C1 segment of cervical spinal cord (tissue), 14 donors: ENCODE results near the gene WDR33.
A peak's percentile ranks its signal among the peaks of the same experiment; 100 is the strongest.
"Not testable (repeated sequence)": the region's sequence is repeated elsewhere in the genome, so short reads cannot be mapped to it uniquely, and the experiment has no call there.

ENCODE experiments used
- DNase-seq, 14 donors: peaks; one replicate each; lab custom pipeline; 2025; lab: John Stamatoyannopoulos, UW

WDR33 gene

DNA sequence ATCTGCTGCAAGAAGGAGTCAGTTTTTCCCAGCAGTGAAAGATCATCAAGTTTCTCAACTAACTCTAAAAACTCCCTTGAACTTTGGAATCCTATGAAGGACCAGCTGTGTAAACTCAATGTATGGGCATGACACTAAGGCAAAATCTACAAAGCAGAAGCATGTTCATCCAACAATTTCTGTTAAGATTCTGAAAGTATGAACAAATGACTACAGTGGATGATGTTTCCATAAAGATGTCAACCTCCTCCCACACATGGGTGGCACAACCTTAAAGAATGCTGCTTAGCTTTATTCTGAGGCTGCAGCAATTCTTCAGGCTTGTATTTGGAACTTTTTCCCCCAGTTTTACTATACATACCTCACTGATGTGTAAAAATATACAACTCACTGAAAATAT, 47.2 kb downstream of the WDR33 start:
- DNase-seq, result no peak

DNA sequence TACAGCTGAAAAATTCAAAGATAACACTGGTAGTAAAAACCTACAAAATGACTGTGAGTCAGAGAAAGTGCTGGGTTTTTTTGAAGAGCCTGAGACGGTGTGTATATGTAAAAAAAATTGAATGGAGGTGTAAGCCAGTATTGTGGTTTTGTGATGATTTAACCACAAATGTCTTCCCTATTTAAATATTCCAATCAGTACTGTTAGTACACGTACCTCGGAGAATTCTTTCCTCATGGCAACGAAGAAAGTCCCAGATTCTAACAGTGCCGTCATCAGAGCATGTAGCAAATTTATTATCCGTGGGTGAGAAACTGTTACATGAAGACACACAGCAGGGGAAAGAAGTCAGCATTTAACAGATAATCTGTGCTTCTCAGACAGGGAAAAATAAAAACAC, 48.1 kb downstream of the WDR33 start:
- DNase-seq, result no peak

DNA sequence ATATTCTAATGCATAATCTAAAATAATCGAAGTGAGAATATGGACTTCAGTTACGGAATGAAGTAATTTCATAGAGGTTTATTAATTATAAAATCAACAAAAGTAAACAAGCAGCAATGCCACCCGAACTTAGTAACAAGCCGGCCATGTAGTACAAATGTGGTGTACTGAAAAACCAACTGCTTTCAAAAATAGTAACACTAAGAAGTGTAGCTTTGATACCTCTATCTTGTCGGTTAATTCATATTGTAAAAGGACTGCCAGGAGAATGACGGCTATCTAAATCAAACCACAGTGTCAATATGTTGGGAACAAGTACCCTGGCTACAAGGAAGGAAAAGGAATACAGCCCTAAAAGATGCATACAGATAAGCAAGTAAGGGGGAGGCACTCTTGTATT, 48.5 kb downstream of the WDR33 start:
- DNase-seq, result no peak

DNA sequence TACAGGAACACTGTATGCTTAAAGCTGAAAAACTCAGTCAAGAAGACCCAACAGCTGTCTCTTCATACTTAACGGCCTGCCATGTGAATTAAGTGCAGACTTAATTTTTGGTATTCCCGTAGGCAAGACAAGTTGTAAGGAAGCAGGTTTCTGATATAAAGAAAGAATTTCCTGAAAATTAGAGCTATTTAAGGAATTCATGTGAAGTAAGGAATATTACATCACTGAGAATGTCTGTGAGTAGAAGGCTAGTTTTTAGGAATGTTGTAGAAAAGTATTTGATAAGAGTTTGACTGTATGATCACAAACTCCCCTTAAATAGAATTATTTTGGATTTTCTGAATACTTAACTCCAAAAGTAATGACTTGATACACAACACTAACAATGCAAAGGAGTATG, 51.0 kb downstream of the WDR33 start:
- no peak for DNase-seq

DNA sequence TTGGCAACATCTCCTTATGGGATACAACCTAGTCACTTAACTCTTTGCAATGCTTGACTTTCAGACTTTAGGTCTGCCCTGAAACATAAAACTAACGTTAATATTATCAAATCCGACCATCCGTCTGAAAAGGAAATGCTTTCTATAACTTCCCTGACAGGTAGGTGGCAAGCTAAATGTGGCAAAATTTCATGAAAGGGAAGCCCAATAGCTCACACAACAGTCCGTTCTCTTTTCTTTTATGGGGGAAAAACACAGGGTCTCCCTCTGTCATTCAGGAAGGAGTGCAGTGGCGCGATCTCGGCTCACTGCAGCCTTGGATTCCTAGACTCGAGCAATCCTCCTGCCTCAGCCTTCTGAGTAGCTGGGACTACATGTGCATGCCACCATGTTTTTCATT, 56.8 kb downstream of the WDR33 start:
- no peak for DNase-seq

DNA sequence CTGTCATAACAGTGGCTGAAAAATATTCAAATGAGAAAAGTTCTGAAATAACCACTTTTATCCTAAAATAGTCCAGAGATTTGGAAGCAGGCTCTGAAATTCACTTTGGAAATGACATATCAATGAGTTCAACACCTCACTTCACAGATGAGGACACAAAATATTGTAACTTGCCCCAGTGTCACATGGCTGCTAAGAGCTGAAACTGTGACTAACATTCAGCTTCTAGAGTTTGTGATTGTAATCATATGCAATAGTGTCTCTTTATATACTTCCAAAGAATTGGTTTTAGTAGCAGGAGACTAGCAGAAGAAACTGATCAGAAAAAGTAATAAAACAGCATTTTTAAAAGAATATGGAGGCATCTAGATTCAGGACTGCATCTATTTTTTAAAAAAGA, 57.6 kb downstream of the WDR33 start:
- DNase-seq, result no peak

DNA sequence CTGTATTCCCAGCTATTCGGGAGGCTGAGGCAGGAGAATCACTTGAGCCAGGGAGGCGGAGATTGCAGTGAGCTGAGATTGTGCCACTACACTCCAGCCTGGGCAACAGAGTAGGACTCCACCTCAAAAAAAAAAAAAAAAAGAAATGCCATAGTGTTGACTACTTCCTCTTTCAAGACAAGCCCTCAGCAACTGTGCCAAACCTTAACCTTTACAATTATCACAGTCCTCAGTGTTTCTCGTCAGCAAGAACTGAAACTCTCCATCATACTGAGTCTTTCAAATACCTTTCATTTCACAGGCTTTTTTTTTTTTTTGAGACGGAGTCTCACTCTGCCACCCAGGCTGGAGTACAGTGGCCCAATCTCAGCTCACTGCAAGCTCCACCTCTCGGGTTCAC, 61.4 kb downstream of the WDR33 start:
- DNase-seq, result not testable (repeated sequence)

DNA sequence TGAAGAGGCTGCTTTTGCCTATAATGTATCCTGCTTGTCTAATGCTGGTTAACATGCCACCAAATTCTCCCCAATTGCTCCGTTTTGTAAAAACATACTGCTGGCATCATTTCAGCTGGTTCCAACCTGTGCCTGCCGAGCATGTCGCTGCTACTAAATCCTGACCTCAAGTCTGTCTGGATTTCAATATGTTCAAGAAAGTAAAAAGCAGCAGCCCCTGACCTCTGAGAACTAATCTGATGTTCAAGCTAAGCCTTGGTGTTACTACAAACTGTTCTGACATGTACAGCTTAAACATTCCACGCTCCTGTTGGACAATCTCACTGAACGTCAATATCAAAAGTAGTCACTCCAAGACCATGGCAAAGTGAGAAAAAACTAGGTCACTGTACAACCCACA, 63.4 kb downstream of the WDR33 start:
- DNase-seq, result peak in 1 of 14 donors; percentile 3

DNA sequence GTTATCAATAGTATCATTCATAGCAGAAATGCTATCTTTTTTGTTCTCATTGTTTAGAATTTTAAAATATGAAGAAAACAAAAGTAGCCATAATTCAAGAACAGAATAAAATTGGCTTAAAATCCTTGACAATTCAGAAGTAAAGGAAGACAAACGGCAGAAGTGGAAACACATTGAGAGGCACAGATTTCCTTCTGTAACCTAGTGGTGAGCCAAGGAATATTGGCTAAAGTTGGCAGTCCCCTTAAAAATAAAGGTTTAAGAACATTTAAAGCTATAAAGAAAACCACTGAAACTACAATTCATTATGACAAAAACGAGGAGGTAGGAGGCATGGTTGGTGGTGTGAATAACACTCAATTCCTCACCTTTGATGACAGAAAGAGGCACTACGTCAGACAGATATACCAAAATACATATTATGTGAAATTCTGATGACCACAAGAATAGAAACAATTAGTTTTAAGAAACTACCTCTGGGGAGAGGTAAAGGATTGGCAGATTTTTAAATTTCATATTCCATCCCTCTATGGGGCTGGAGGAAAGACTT, 67.4 kb downstream of the WDR33 start:
- no peak for DNase-seq

DNA sequence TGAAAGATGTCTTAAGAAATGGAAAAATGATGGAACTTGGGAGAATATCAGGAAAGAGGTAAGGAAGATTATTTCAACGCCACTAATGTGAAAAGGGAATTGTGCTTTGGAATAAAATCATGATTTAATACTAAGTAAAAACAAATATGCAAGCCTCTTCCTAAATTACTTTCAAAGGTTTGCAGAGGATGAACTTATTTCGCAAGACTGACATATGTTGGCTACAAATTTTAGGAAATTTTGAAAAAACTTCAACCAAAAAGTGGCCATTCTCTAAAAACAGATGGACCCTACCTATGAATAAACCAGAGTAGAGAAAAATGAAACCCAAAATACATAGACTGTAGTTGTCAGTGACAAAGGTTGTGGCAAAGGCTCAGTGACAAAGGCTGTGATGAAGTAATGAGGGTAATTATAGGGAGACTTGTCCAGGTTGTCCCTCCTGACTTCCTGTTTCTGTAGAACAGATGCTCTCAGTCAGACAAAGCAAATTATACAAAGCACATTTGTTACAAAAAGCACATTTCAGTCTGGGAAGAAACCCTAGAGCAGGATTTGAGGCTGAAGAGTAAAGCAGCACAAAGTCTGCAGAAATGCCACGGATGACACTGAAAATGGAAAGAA, 70.2 kb downstream of the WDR33 start:
- no peak for DNase-seq

DNA sequence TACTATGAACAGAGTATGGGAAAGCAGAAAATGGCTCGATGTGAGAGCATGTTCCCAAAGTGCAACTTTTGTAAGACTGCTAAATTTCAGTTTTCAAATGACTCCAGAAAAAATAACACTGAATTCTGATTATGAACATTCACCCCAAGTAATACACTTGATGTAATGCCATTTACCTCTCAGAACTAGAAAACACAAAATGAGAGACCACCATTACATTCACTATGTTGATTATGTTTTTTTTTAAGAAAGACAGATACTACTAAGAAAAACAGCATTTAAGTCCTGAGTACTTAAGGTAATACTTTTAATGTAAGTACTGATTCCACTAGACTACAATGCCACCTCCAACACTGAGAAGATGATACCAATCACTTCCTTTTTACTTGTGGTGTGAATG, 71.2 kb downstream of the WDR33 start:
- no peak for DNase-seq

DNA sequence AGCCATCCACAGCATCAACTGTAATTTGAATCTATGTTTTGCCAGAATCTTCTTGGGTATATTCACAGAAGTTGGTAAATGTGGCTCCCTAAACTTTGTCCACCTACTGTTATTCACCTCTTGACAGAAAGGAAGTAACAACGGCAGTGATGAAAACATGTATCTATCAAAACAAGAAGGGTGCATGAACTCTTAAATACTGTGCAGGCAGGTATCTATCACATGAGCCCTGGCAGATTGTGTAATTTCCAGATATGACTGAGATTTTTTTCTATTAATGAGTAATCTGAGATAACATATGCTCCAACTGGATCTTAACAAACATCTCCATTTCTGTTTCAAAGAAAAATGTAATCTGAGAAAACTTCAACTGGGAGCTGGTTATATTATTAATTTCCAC, 73.1 kb downstream of the WDR33 start:
- DNase-seq, result no peak

DNA sequence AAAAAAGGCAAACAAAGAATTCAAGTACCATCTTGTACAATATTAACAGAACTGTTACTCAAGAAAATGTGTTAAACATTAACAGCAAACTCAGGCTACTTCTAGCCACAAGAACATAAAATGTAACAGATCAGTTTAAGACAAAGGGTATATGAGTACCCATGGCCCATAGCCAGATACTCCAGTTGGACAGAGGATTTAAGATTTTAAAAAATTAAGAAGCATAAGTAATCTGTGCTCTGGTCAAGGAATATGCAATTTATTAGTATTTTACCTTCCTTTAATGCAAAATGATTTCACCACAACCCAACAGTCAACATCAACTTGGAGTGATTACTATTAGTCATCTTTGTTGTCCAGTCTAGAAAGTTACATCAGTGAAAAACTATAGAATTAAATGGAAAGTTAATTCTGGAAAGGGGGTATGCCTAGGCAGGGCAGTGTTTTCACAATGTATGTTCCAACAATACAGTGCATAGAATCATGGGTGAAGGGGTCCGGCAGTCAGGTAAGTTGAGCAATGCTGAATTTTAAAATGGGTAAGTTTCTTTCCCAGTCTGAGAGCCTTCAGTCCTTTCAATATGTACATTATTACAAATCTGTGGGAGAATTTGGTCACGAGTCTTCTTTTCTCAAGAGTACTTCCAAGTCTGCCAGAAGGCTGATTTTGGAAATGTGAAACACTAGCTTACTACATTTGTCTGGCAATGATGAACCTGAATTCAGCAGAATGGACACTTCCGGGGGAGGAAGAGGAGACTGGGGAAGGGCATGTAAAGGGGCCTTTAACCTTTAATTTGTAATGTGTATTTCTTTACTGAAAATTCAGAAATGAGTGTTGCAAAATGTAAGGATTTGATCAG, 75.2 kb downstream of the WDR33 start:
- no peak for DNase-seq

DNA sequence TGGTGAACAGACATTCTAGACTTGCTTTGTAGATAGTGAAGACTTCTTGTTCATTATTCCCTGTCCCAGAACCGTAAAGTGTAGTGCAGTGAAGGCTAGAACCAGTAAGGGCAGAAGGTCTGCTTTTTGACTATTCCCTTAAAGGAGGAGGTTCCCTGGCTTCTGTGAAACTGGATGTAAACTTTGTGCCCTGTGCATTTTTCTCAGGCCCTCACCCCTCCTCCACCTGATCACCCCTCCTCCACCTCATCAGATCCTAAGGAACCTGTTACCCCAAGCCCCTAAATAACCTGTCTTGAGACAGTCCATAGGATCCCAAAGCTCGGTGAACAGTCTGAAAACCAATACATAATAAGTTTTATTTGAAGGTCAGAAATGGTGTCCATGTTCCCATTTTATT, 75.9 kb downstream of the WDR33 start:
- no peak for DNase-seq

DNA sequence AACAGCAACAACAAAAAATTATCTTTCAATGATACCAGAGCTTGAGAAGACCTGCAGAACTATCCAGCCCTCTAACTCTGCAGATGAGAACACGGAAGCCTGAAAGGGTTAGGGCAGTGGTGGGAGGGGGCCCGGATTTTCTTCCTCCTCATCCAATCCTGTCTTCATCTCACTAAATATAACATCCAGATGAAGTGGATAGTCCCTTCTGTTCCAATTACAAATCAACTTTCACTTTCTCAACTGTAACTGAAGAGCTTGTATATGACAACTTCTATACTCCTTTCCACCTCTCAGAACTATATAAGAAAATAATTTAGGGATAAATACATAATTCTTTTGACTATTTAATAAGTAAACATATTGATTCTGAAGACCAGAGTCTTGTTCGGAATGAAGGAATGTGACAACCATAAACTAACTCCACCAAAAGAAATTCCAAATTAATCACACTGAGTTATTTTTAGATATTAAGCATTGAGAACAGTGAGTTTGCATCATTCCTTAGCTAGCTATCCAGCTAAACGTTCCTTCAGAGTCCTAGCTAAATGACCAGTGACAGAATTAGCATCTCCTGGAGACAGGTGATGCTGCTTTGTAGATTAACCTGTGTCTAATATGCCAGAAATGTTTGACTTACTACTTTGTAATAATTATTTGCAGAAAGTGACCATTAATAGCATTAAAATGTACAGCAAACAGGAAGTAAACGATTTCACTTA, 77.0 kb downstream of the WDR33 start:
- DNase-seq, result no peak

DNA sequence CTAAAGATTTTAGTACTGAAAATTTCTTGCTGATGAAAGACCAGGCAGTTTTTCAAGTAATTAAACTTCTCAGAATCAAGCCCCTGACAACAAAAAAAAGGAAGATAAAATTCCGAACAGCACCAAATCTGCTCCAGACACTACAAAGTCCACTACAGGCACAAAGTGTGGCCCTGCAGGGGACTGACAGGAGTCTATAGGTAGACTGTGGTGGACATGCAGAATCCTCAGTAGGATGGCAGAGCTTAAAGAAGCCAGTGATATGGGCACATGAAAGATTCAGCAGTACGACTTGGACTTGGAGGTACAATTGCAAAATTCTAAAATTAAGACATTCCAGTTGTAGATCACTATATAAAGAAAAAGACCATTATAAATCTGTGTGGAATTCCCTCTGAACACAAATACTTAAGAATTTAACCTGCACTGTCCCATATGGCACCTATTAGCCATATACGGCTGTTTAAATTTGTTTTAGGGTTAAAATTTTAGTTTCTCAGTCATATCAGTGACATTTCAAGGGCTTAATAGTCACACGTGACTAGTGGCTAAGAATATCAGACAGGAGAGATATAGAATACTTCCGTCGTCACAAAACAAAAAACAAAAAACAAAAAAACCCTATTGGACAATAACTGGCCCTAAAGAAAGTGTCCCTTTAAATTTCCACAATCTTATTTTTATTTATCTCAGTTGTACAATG, 77.7 kb downstream of the WDR33 start:
- DNase-seq, result no peak

DNA sequence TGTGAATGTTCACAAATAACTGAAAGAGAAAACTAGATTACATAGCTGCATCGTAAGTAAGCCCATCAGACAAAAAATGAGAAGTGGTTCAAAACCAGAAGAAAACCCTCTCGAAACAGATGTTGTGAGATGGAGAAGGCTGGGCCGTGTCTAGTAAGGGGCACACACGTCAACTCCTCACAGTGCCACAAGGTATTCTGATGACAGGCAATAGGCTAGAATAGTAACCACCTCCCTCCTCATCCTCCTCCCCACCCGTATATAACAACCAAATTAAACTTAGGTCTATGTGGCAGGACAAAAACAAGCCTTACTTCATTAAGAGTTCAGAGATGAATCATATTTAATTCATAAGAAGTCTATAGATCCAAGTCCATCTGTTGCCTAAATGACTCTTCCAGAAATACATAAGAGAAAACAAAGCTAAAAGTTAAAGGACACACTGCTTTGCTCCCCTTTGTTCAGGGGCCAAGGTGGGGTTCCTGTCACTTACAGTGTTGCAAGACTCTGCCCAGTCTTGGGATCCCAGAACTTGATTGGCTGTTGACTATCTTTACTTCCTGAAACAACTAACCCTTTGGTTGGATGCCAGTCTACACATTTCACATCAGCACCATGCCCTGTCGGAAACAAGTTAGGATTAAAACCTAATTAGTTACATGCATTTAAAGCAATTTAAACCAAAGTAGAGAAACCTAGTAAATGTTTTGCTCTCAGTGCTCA, 84.7 kb downstream of the WDR33 start:
- DNase-seq, result no peak

DNA sequence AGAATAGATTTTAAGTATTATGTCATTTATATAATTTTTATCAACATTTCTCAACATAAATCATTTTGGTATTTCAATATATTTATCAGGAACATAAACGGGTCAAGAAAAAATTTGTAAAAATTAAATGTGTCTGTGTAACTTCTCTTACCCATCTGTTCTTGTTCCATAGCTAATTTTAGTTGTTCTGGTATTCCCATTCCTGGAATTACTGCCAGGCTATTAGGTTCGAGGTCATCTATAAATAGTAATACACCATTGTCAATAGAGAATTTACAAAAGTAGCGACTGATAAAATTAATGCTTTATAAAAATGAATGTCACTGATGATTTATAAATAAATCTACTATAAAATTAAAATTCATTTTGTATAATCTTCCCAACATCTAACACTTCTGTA, 88.2 kb downstream of the WDR33 start:
- DNase-seq, result no peak

DNA sequence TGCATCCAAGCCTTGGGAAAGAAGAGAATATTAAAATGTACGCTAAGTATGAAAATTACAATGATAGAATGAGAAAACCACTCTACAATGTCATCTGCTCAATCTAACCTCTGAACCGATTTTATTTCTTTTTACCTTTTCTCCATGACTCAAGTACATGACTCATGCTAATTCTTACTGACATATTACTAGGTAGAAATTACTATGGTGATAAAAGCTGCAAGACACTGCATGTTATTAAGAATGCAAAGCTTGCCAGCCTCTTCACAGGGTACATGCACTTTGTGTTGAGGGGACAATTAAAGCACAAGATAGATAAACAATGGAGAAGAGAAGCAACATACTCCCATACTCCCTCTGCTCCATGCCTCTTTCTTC, 89.0 kb downstream of the WDR33 start:
- no peak for DNase-seq

DNA sequence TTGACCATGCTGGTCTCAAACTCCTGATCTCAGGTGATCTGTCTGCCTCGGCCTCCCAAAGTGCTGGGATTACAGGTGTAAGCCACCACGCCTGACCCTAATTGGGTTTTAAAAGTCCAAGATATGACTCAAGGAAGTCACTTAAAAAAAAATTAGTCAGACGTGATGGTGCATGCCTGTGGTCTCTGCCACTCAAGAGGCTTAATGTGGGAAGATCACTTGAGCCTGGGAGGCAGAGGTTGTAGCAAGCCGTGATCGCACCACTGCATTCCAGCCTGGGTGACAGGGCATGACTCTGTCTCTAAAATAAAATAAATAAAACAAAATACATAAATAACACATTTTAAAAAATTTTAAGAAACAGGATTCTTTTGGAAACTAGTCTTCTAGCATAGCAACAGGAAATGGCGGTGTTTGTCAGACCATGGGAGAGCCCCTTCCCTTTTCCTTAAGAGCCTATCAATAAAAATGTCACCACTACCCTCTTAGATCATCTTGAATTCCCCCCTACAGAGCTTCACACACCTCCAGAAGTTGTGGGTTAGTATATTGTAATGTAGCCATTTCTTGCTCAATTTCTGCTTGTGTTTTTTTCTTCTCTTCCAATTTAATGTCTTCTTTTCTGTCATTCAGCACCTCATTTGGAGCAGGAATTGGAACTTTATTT, 89.5 kb downstream of the WDR33 start:
- DNase-seq, result no peak
